Coronary artery (tissue), 2 donors: Measurements from ENCODE around the gene ACOXL.

ENCODE experiments used
- DNase-seq: peaks from one replicate; pipeline ENCODE4 v3.0.0-alpha.2; 2017; ENCODE audit warnings: low spot score
- H3K27ac ChIP-seq, 2 donors: fragments of 200-600 bp; sonication (generic); one replicate each; pipeline ENCODE4 v1.5.1; 2016 to 2019
- H3K4me3 ChIP-seq: fragments of 200-600 bp; sonication (generic); 2 replicates; pipeline ENCODE4 v1.5.1; 2016; ENCODE audit warnings: mild to moderate bottlenecking, moderate library complexity
- CTCF ChIP-seq: fragments of 200-600 bp; sonication (generic); IDR thresholded peaks from one replicate; pipeline ENCODE4 v1.5.1; 2019; ENCODE audit warnings: antibody characterized with exemption

ACOXL gene

GRCh38 chr2:110933420-110933819 is 201.0 kb downstream of the ACOXL start:
- DNase-seq = no peak
- Histone ChIP-seq H3K27ac (no peak overlapping the region), H3K4me3 (no peak overlapping the region)
- TF ChIP-seq CTCF = no peak

GRCh38 chr2:110934948-110935347 is 202.6 kb downstream of the ACOXL start:
- DNase-seq = no peak
- Histone ChIP-seq H3K4me3 (no peak overlapping the region), H3K27ac (no peak overlapping the region)
- no peak for TF ChIP-seq CTCF

GRCh38 chr2:110940376-110940910 is 208.1 kb downstream of the ACOXL start:
- no peak for DNase-seq
- TF ChIP-seq CTCF = no peak

GRCh38 chr2:110941226-110941625 is 208.9 kb downstream of the ACOXL start:
- H3K4me3 ChIP-seq = no peak overlapping the region
- no peak for TF ChIP-seq CTCF
- no peak overlapping the region for H3K27ac ChIP-seq
- DNase-seq = no peak

More at GRCh38 chr2:110940376-110940910, 208.1 kb downstream of the ACOXL start:
- Histone ChIP-seq H3K4me3 (no peak overlapping the region), H3K27ac (no peak overlapping the region)

- no peak overlapping the region for H3K4me3 ChIP-seq
- DNase-seq = no peak
- TF ChIP-seq CTCF = no peak
- H3K27ac ChIP-seq = no peak overlapping the region
These were observed 210.8 kb downstream of the ACOXL start for GRCh38 chr2:110943070-110943634.

- Histone ChIP-seq H3K4me3 (no peak overlapping the region), H3K27ac (no peak overlapping the region)
- TF ChIP-seq CTCF = no peak
- no peak for DNase-seq
These were observed 214.5 kb downstream of the ACOXL start for GRCh38 chr2:110946902-110947301.

- no peak for TF ChIP-seq CTCF
- no peak for DNase-seq
- no peak overlapping the region for H3K27ac ChIP-seq
- H3K4me3 ChIP-seq = no peak overlapping the region
These were observed 215.8 kb downstream of the ACOXL start for GRCh38 chr2:110948027-110948674.
